H1 (cell line): ENCODE measurements around the gene ZC3H8. TPM values are rescaled to one million over a fixed set of nuclear protein-coding genes. Genes with fewer than 3 reads are reported as not detected.

ENCODE experiments used
- CTCF ChIA-PET: fragments of 300-600 bp; sonication (Branson Sonifier 250); formaldehyde crosslinking; loops from one replicate; lab custom pipeline; 2021; ENCODE audit not compliant: partially characterized antibody; lab: Charles Lee
- POLR2A ChIA-PET: fragments of 300-600 bp; sonication (Branson Sonifier 250); formaldehyde crosslinking; loops from one replicate; lab custom pipeline; 2021; ENCODE audit warnings: inconsistent platforms; ENCODE audit not compliant: partially characterized antibody; lab: Charles Lee
- DNase-seq, 2 experiments: peaks; one replicate each; pipeline versions ENCODE4 v3.0.0 to v3.0.0-alpha.2; 2010 to 2022; ENCODE audit warnings: low spot score in 2 of 2, low read depth in 1 of 2, mixed read lengths in 1 of 2
- FAIRE-seq: peaks from 2 replicates; lab custom pipeline; 2011; peaks lifted over from hg19 to GRCh38; lab: Jason Lieb, UNC
- H2AFZ ChIP-seq: 2 replicates; pipeline ENCODE4 v1.8.1; 2012; ENCODE audit warnings: low read length, inconsistent platforms
- H2AK5ac ChIP-seq: 2 replicates; pipeline ENCODE4 v1.6.1; 2013; ENCODE audit warnings: low read depth, low read length
- H2BK120ac ChIP-seq: replicated peaks from 2 replicates; pipeline ENCODE3; 2013; ENCODE audit warnings: low read depth, low read length, inconsistent platforms
- H2BK12ac ChIP-seq: 2 replicates; pipeline ENCODE4 v1.6.1; 2013; ENCODE audit warnings: low read depth, low read length
- H2BK15ac ChIP-seq: 2 replicates; pipeline ENCODE4 v1.6.1; 2013; ENCODE audit warnings: low read length
- H2BK20ac ChIP-seq: 2 replicates; pipeline ENCODE4 v1.6.1; 2013; ENCODE audit warnings: low read length
- H2BK5ac ChIP-seq: 2 replicates; pipeline ENCODE4 v1.6.1; 2013; ENCODE audit warnings: low read depth, low read length
- H3K14ac ChIP-seq: 2 replicates; pipeline ENCODE4 v1.6.1; 2013; ENCODE audit warnings: inconsistent platforms; ENCODE audit not compliant: insufficient read length
- H3K18ac ChIP-seq: 2 replicates; pipeline ENCODE4 v1.6.1; 2013; ENCODE audit warnings: low read length; ENCODE audit errors: extremely low read depth
- H3K23ac ChIP-seq: 2 replicates; pipeline ENCODE4 v1.6.1; 2013; ENCODE audit warnings: inconsistent platforms; ENCODE audit not compliant: insufficient read length
- H3K23me2 ChIP-seq: 2 replicates; pipeline ENCODE4 v1.6.1; 2013; ENCODE audit warnings: low read depth, low read length
- H3K27ac ChIP-seq: 2 replicates; pipeline ENCODE4 v1.6.1; 2011; ENCODE audit warnings: low read depth, low read length, inconsistent platforms
- H3K27me3 ChIP-seq, 4 experiments: replicated peaks in 1 of 4; 1 replicate in 1 of 4; 2 replicates in 3 of 4; pipeline versions ENCODE4 v1.6.1 to v1.8.1; 2011 to 2013; ENCODE audit warnings: low read length in 3 of 4, mild to moderate bottlenecking in 3 of 4, inconsistent platforms in 2 of 4, mixed read lengths in 2 of 4, moderate library complexity in 1 of 4; ENCODE audit not compliant: control insufficient read depth in 3 of 4, insufficient read depth in 3 of 4; ENCODE audit errors: extremely low read depth in 1 of 4
- H3K36me3 ChIP-seq, 4 experiments: 2 replicates each; pipeline versions ENCODE4 v1.6.1 to v1.8.1; 2011 to 2013; ENCODE audit warnings: mild to moderate bottlenecking in 4 of 4, low read length in 3 of 4, moderate library complexity in 2 of 4, control low read depth in 1 of 4, inconsistent platforms in 1 of 4; ENCODE audit not compliant: insufficient read depth in 4 of 4, control insufficient read depth in 2 of 4
- H3K4ac ChIP-seq: replicated peaks from 2 replicates; pipeline ENCODE3; 2013; ENCODE audit warnings: low read length, low read depth, mixed read lengths, inconsistent platforms; ENCODE audit not compliant: insufficient read length
- H3K4me1 ChIP-seq, 4 experiments: replicated peaks in 1 of 4; 1 replicate in 1 of 4; 2 replicates in 3 of 4; pipeline versions ENCODE4 v1.6.1 to v1.8.1; 2011 to 2013; ENCODE audit warnings: low read length in 3 of 4, inconsistent platforms in 2 of 4, mixed read lengths in 1 of 4; ENCODE audit not compliant: insufficient read depth in 4 of 4, control insufficient read depth in 3 of 4
- H3K4me2 ChIP-seq, 2 experiments: 2 replicates each; pipeline versions ENCODE4 v1.6.1 to v1.8.1; 2011 to 2013; ENCODE audit warnings: low read depth in 2 of 2, low read length in 2 of 2, control low read depth in 1 of 2, inconsistent platforms in 1 of 2, mild to moderate bottlenecking in 1 of 2; ENCODE audit not compliant: insufficient read depth in 1 of 2
- H3K4me3 ChIP-seq, 4 experiments: fragments of 200-600, 300-600 bp in 1 of 4; sonication (generic), shearing (Covaris generic), sonication (Bioruptor Twin) in 1 of 4; 2 replicates each; pipeline versions ENCODE4 v1.5.1 to v1.8.1; 2011 to 2016; ENCODE audit warnings: low read length in 4 of 4, low read depth in 3 of 4, control low read depth in 2 of 4, inconsistent platforms in 2 of 4, mild to moderate bottlenecking in 2 of 4, mixed read lengths in 1 of 4, moderate library complexity in 1 of 4; ENCODE audit not compliant: insufficient read depth in 2 of 4; ENCODE audit errors: extremely low read depth in 1 of 4
- H3K56ac ChIP-seq: replicated peaks from 2 replicates; pipeline ENCODE3; 2013; ENCODE audit warnings: low read depth, mild to moderate bottlenecking, mixed read lengths, low read length, inconsistent platforms; ENCODE audit not compliant: insufficient read length
- H3K79me1 ChIP-seq: 2 replicates; pipeline ENCODE4 v1.6.1; 2013; ENCODE audit warnings: low read depth, low read length, control low read depth
- H3K79me2 ChIP-seq, 2 experiments: 2 replicates each; pipeline versions ENCODE4 v1.6.1 to v1.8.1; 2012 to 2013; ENCODE audit warnings: low read length in 2 of 2, mild to moderate bottlenecking in 2 of 2, inconsistent platforms in 1 of 2; ENCODE audit not compliant: insufficient read depth in 2 of 2, control insufficient read depth in 1 of 2
- H3K9ac ChIP-seq, 4 experiments: replicated peaks in 1 of 4; 1 replicate in 1 of 4; 2 replicates in 3 of 4; pipeline versions ENCODE4 v1.6.1 to v1.8.1; 2011 to 2013; ENCODE audit warnings: low read depth in 3 of 4, low read length in 3 of 4, control low read depth in 2 of 4, mild to moderate bottlenecking in 2 of 4, moderate library complexity in 2 of 4, inconsistent platforms in 1 of 4; ENCODE audit errors: extremely low read depth in 1 of 4
- H3K9me3 ChIP-seq, 2 experiments: 2 replicates each; pipeline versions ENCODE4 v1.6.1 to v1.8.1; 2012 to 2013; ENCODE audit warnings: mild to moderate bottlenecking in 2 of 2, moderate library complexity in 2 of 2, control low read depth in 1 of 2, inconsistent platforms in 1 of 2, low read depth in 1 of 2, low read length in 1 of 2, mixed read lengths in 1 of 2; ENCODE audit not compliant: insufficient read depth in 2 of 2
- H4K20me1 ChIP-seq, 2 experiments: replicated peaks in 1 of 2; 2 replicates each; pipeline versions ENCODE3 to v1.8.1; 2011 to 2013; ENCODE audit warnings: inconsistent platforms in 2 of 2, low read length in 2 of 2, mild to moderate bottlenecking in 1 of 2; ENCODE audit not compliant: insufficient read depth in 2 of 2, control insufficient read depth in 1 of 2
- H4K5ac ChIP-seq: 2 replicates; pipeline ENCODE4 v1.6.1; 2013; ENCODE audit warnings: low read length, low read depth, mixed read lengths, inconsistent platforms; ENCODE audit not compliant: insufficient read length
- H4K8ac ChIP-seq: 2 replicates; pipeline ENCODE4 v1.8.0; 2013; ENCODE audit warnings: mild to moderate bottlenecking, moderate library complexity, low read length, inconsistent platforms; ENCODE audit not compliant: insufficient read depth; ENCODE audit errors: extremely low read depth
- H4K91ac ChIP-seq: replicated peaks from 2 replicates; pipeline ENCODE3; 2013; ENCODE audit warnings: low read length, mixed read lengths, inconsistent platforms; ENCODE audit not compliant: insufficient read length
- BCL11A ChIP-seq, 2 experiments: IDR thresholded peaks; one replicate each; pipeline ENCODE4 v1.6.1; 2011; ENCODE audit warnings: low read depth in 2 of 2, low read length in 2 of 2, mild to moderate bottlenecking in 2 of 2
- POLR2AphosphoS5 ChIP-seq: IDR thresholded peaks from 2 replicates; pipeline ENCODE4 v1.6.1; 2011; ENCODE audit warnings: low read depth, low read length
- SIX5 ChIP-seq: IDR thresholded peaks from 2 replicates; pipeline ENCODE4 v1.6.1; 2011; ENCODE audit warnings: mild to moderate bottlenecking, low read depth, low read length
- SP4 ChIP-seq: IDR thresholded peaks from 2 replicates; pipeline ENCODE4 v1.6.1; 2012; ENCODE audit warnings: low read length, inconsistent platforms
- WGBS, 2 experiments: shearing (Covaris generic) in 1 of 2; methylation state at CpG; one replicate each; pipeline versions ENCODE4 v1.1.6 to v1.1.7; 2013 to 2015; ENCODE audit warnings: low lambda C conversion rate in 2 of 2, mixed read lengths in 2 of 2, inconsistent platforms in 1 of 2, low coverage in 1 of 2, missing lambda C conversion rate in 1 of 2; ENCODE audit not compliant: insufficient replicate concordance in 2 of 2, insufficient coverage in 1 of 2, insufficient read length in 1 of 2; ENCODE audit errors: extremely low coverage in 1 of 2, missing lambda C conversion rate in 1 of 2; 5-methylcytosine and 5-hydroxymethylcytosine counted together
- polyA plus RNA-seq, 7 experiments: library from polyadenylated mRNA; depleted of rRNA in 3 of 7; stranded (reverse) in 5 of 7; unstranded in 2 of 7; fragments of >200 nt in 5 of 7; fragments of 200-250 nt in 2 of 7; gene quantifications; 1 replicate in 5 of 7; 2 replicates in 1 of 7; 4 replicates in 1 of 7; pipeline versions ENCODE4 v1.2.1 to v1.2.3, GENCODE V29; 2011 to 2013; ENCODE audit warnings: missing spikeins in 2 of 7, mixed read lengths in 2 of 7
- total RNA-seq: library from RNA; stranded (reverse); fragmentation: NEBNext Ultra II Directional; extraction: Animal tissue kit (Norgen Biotek cat#: 25700); gene quantifications from 2 replicates; pipeline ENCODE4 v1.2.1, GENCODE V29; 2021

ZC3H8 gene
- total and polyA plus RNA-seq, 2 of the 8 experiments (the other 6 are each of a cell fraction or from before 2014, with no cell fraction given), result 1.9 to 7.1 TPM

DNA sequence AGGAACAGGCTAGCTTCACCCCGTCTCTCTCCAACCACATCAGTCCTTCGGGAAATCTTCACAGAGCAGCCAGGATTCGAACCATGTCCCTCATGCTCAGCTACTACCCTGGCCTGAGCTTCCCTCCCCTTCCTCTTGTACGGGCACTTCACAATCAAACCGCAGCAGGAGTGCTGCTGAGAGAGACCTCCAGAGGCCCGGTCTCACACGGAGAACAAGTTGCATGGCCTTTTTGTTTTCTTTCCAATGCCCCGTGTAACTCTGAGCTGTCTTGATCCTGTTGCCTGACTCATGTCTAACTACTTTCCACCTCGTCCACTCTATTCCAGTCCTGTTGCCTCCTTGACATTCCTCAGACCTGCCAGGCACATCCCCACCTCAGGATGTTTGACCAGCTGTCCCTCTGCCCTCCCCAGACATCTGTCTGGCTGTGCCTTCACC, 91.3 kb downstream of the ZC3H8 start:
- Histone ChIP-seq H3K4ac (no peak overlapping the region), H4K91ac (no peak overlapping the region), H2BK20ac (no peak overlapping the region), H3K27me3 (no peaks in the 10 kb centered on the region), H3K36me3 (no peaks in the 10 kb centered on the region), H3K23me2 (no peaks in the 10 kb centered on the region), H2BK15ac (no peak overlapping the region), H3K4me1 (no peaks in the 10 kb centered on the region), H2BK120ac (no peak overlapping the region), H3K18ac (no peak overlapping the region), H2AFZ (no peak overlapping the region), H4K20me1 (no peaks in the 10 kb centered on the region), H3K14ac (no peak overlapping the region), H3K4me3 (no peak overlapping the region), H3K4me2 (no peak overlapping the region), H3K79me1 (no peaks in the 10 kb centered on the region), H3K79me2 (no peaks in the 10 kb centered on the region), H4K5ac (no peak overlapping the region), H2BK12ac (no peak overlapping the region), H3K9me3 (no peaks in the 10 kb centered on the region), H2AK5ac (no peak overlapping the region), H3K56ac (no peak overlapping the region), H3K9ac (no peak overlapping the region), H4K8ac (no peak overlapping the region), H2BK5ac (no peak overlapping the region), H3K27ac (no peak overlapping the region), H3K23ac (no peak overlapping the region)
- WGBS, 2 experiments, result 76% methylated on average over 9 of the region's 9 CpGs; no CpG with 5 or more reads in 1 of the 2 experiments
- ChIA-PET POLR2A (no interaction called here), CTCF (interaction anchor here (0.7 kb wide), 1 partner anchor 29 kb away, joined by 3 read pairs; no protein-coding TSS in a partner anchor)
- no peak for DNase-seq
- FAIRE-seq, result no peak
- no peak for TF ChIP-seq POLR2AphosphoS5
- no peak for TF ChIP-seq SP4
- TF ChIP-seq SIX5, result no peak
- no peak for TF ChIP-seq BCL11A (IDR thresholded peaks at IDR 0.05; ENCODE audit: low read depth in 2 of 2, low read length in 2 of 2)
